NCI-H524 treated with DMSO at 0.1 percent for 48 hours (cell line): Measurements from ENCODE around the gene TSC2.
"Not testable (repeated sequence)": the region's sequence is repeated elsewhere in the genome, so short reads cannot be mapped to it uniquely, and the experiment has no call there.

ENCODE experiments used
- DNase-seq: peaks from one replicate; lab custom pipeline; 2025; lab: John Stamatoyannopoulos, UW

TSC2 gene

GRCh38 chr16:2031081-2031577, 16.7 kb upstream of the TSC2 start:
- no peak for DNase-seq

- DNase-seq: no peak
Observed at GRCh38 chr16:2032285-2033056, 15.3 kb upstream of the TSC2 start.

- no peak for DNase-seq
Observed at GRCh38 chr16:2033057-2033908, 14.5 kb upstream of the TSC2 start.

GRCh38 chr16:2033909-2034695, 13.7 kb upstream of the TSC2 start:
- not testable (repeated sequence) for DNase-seq

- DNase-seq: no peak
Observed at GRCh38 chr16:2034696-2035430, 12.9 kb upstream of the TSC2 start.

- no peak for DNase-seq
Observed at GRCh38 chr16:2035431-2036199, 12.2 kb upstream of the TSC2 start.

GRCh38 chr16:2036200-2036966, 11.4 kb upstream of the TSC2 start:
- DNase-seq: no peak

GRCh38 chr16:2037115-2037514, 10.7 kb upstream of the TSC2 start:
- DNase-seq: no peak

- no peak for DNase-seq
Observed at GRCh38 chr16:2037647-2038381, 10.0 kb upstream of the TSC2 start.

GRCh38 chr16:2038382-2039231, 9.2 kb upstream of the TSC2 start:
- DNase-seq: no peak

- DNase-seq: no peak
Observed at GRCh38 chr16:2039274-2040031, 8.3 kb upstream of the TSC2 start.

GRCh38 chr16:2040041-2040786, 7.6 kb upstream of the TSC2 start:
- DNase-seq: no peak

GRCh38 chr16:2040787-2041522, 6.8 kb upstream of the TSC2 start:
- no peak for DNase-seq

GRCh38 chr16:2042171-2042985, 5.4 kb upstream of the TSC2 start:
- peak; percentile 33 for DNase-seq

- no peak for DNase-seq
Observed at GRCh38 chr16:2042986-2043666, 4.7 kb upstream of the TSC2 start.
